Daoy (cell line): ENCODE measurements around the gene ADGRG4. TPM values are rescaled to one million over a fixed set of nuclear protein-coding genes. Genes with fewer than 3 reads are reported as not detected.
"Not testable (repeated sequence)": the region's sequence is repeated elsewhere in the genome, so short reads cannot be mapped to it uniquely, and the experiment has no call there.

Source experiments
- DNase-seq: peaks from one replicate; pipeline ENCODE4 v3.0.0-alpha.2; 2015; ENCODE audit warnings: low read depth
- total RNA-seq: library from RNA; depleted of rRNA; stranded (reverse); fragments of >200 nt; shearing (Covaris generic); gene quantifications from 2 replicates; pipeline ENCODE4 v1.2.3, GENCODE V29; 2014

The ADGRG4 gene
- total RNA-seq, 1 experiment from 2014 or later: not detected

- no peak for DNase-seq
Observed at GRCh38 chrX:136387951-136388502, 87.3 kb downstream of the ADGRG4 start.

GRCh38 chrX:136390921-136391320 lies 90.2 kb downstream of the ADGRG4 start:
- no peak for DNase-seq

DNA sequence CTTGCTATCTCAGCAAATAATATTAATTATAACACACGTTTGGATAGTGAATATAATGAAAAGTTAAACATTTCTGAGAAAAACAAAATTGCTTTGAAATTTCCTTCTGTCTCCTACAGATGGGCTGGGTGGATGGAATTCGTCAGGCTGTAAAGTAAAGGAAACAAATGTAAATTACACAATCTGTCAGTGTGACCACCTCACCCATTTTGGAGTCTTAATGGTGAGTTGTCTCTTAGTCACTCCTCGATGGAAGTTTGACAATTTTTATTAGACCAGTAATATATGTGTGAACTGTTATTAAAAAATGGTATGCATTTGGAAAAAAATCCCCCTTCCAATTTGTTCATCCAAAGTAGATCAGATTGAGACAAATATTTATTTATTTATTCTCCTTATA lies 94.5 kb downstream of the ADGRG4 start:
- DNase-seq: peak; percentile 39

GRCh38 chrX:136397001-136397400 lies 96.2 kb downstream of the ADGRG4 start:
- DNase-seq: peak; percentile 16

DNA sequence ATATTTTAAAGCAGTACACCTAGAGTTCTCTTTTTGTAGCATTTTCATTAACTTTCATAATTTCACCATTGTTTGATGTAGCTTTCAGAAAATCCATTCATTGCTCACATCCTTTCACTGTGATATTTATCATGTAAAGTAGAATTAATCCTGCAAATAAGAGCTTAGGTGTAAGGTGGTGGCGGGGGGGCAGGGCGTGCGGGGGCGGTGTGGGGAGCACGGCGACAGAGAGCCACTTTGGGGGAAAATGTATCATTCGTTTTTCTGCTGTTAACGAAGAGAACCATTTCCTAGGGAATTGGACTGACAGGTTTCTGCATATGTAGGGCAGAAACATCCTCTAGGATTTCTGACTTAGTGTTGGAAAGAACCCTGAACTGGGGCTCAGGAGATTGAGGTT lies 104.4 kb downstream of the ADGRG4 start:
- DNase-seq: no peak

DNA sequence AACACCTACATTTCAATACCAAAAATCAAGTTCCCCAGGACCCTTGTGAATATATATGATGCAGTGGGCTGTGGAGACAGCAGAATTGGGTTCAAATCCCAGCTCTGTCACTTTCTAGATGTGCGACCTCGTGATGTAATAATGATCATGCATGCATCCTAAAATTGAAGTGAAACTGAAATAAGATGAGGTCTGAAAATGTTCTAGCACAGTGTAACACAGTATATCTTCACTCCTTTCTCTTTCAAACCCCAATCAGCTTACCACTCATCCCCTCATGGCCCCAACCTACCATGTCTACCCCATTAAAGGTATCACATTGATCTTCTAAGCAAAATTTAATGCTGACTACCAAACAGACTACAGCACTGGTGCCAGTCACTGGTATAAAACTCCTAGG lies 117.0 kb downstream of the ADGRG4 start:
- no peak for DNase-seq

DNA sequence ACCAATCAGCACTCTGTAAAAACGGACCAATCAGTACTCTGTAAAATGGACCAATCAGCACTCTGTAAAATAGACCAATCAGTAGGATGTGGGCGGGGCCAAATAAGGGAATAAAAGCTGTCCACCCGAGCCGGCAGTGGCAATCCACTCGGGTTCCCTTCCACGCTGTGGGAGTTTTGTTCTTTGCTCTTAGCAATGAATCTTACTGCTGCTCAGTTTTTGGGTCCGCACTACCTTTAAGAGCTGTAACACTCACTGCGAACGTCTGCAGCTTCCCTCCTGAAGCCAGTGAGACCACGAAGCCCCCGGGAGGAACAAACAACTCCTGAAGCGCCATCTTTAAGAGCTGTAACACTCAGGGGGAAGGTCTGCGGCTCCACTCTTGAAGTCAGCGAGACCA lies 120.6 kb downstream of the ADGRG4 start:
- no peak for DNase-seq

DNA sequence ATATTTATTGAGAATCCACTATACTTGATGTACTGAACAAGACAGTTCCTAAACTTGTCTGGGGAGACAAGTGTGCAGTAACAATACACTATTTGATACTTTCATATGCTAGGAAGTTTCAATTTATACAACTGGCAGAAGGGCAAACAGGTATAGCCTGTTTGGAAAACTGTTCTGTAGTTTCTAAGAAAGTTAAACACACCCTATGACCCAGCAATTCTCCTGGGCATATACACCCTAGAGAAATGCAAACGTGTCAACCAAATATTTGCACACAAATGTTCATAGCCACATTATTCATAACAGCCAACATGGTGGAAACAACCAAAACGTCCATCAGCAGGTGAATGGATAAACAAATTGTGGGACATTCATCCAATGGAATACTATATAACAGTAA lies 123.0 kb downstream of the ADGRG4 start:
- no peak for DNase-seq

- DNase-seq: no peak
Observed at GRCh38 chrX:136425996-136426395, 125.2 kb downstream of the ADGRG4 start.

GRCh38 chrX:136431625-136432024 lies 130.9 kb downstream of the ADGRG4 start:
- no peak for DNase-seq

GRCh38 chrX:136437774-136438173 lies 137.0 kb downstream of the ADGRG4 start:
- no peak for DNase-seq

DNA sequence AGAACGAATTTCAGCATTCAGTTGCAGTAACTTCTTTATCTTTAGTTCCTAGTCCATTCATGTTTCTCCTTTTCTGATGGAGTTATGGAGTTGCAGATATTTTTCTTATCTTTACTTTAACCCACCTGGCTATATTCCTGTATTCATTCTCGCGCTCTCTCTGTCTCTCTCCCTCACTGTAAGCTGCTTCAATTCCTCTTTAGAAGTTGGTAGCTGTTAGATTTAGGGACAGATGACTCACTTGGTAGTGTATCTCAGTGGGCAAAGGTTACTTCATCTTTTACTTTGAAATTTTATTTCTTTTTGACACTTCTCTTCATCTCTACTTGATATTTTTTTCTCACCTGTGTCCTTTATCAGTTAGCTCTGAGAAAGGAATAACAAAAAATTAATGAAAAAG lies 137.4 kb downstream of the ADGRG4 start:
- no peak for DNase-seq

- not testable (repeated sequence) for DNase-seq
Observed at GRCh38 chrX:136445674-136446073, 144.9 kb downstream of the ADGRG4 start.

DNA sequence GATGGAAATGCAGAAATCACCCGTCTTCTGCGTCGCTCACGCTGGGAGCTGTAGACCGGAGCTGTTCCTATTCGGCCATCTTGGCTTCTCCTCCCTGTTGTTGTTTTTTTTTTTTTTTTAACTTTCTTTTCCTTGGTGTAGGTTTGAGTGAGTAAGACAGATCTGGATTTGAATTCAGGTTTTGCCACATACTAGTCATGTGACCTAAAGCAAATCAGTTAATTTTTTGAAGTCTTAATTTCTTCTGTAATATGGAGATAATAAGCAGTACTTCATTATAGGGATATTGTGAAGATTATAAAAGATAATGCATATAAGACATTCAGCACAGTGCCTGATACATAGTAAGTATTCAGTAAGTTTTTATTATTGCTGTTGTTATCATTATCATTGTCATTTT lies 145.4 kb downstream of the ADGRG4 start:
- no peak for DNase-seq

DNA sequence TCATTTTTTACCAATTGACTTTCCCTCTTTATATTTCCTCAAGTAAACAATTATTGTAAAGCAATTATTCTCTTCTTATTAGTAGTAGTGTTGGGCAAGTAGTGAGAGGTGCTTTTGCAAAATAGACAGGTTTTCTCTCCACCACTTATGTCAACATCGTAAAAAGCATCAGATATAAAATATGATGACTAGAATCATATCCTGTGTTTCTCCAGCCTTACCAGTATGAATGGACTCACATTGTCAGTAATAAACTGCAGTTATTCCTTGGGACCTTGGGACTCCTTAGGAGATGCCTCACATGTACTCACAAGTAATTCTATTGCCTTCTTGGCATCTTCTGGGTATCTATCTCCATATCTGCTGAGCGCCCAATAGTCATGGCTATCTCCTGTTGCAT lies 146.5 kb downstream of the ADGRG4 start:
- DNase-seq: no peak

DNA sequence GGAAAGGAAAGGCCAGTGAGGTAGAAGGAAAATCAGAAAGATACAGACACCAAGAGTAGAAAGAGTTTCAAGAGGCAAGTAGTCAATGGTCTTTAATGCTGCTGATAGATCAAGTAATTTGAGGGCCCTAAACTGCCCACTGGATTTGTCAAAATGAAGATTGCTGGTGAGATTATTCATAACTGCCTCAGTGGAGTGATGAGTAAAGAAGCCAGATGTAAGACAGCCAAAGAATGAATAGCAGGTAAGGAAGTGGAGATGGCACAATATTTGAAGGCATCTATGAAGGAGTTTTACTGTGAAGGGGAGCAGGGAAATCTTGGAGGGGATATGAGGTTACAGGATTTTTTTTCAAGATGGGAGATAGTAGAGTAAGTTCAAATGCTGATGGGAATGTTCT lies 147.2 kb downstream of the ADGRG4 start:
- no peak for DNase-seq

- DNase-seq: peak; percentile 5
Observed at GRCh38 chrX:136450050-136450830, 149.5 kb downstream of the ADGRG4 start.

GRCh38 chrX:136452614-136453013 lies 151.9 kb downstream of the ADGRG4 start:
- no peak for DNase-seq

DNA sequence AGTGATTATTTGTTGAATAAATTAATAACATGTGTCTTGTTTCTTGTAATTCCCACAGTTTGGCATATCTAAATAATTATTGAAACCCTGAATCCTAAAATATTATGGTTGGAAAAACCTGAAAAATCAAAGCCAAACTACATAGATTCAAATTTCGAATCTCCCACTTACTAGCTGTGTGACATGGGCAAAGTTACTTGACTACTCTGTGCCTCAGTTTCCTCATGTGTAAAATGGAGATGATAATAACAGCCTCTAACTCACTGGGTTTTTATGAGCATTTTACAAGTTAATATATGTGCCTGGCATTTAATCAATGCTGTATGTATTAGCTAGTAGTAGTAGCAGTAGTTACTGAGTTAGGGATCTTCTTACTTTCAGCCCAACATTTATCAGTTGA lies 152.4 kb downstream of the ADGRG4 start:
- no peak for DNase-seq

- DNase-seq: no peak
Observed at GRCh38 chrX:136453771-136454170, 153.0 kb downstream of the ADGRG4 start.

GRCh38 chrX:136456133-136456532 lies 155.4 kb downstream of the ADGRG4 start:
- no peak for DNase-seq

- DNase-seq: no peak
Observed at GRCh38 chrX:136457303-136457917, 156.6 kb downstream of the ADGRG4 start.

DNA sequence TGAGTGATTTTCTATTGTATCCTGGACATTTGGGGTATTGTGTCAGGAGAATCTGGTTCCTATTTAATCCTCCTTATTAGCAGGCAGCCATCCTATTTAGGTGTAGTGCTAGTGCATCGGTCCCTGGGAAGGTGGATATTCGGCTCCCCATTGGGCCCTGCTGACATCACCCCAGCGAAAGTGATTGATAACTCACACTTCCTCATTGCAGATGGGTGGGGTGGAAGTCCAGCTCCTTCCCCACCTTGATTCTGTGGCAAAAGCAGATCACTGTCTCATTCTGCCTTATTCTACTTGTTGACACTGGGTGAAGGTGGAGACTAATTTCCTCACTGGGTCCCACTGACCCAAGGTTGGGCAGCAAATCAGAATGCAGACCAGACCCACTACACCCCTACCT lies 163.8 kb downstream of the ADGRG4 start:
- no peak for DNase-seq
